H1 (cell line): ENCODE measurements around the gene IL12B. TPM values are rescaled to one million over a fixed set of nuclear protein-coding genes. Genes with fewer than 3 reads are reported as not detected.

ENCODE experiments used
- CTCF ChIA-PET: fragments of 300-600 bp; sonication (Branson Sonifier 250); formaldehyde crosslinking; loops from one replicate; lab custom pipeline; 2021; ENCODE audit not compliant: partially characterized antibody; lab: Charles Lee
- POLR2A ChIA-PET: fragments of 300-600 bp; sonication (Branson Sonifier 250); formaldehyde crosslinking; loops from one replicate; lab custom pipeline; 2021; ENCODE audit warnings: inconsistent platforms; ENCODE audit not compliant: partially characterized antibody; lab: Charles Lee
- DNase-seq, 2 experiments: peaks; one replicate each; pipeline versions ENCODE4 v3.0.0 to v3.0.0-alpha.2; 2010 to 2022; ENCODE audit warnings: low spot score in 2 of 2, low read depth in 1 of 2, mixed read lengths in 1 of 2
- FAIRE-seq: peaks from 2 replicates; lab custom pipeline; 2011; peaks lifted over from hg19 to GRCh38; lab: Jason Lieb, UNC
- H2AFZ ChIP-seq: 2 replicates; pipeline ENCODE4 v1.8.1; 2012; ENCODE audit warnings: low read length, inconsistent platforms
- H2AK5ac ChIP-seq: 2 replicates; pipeline ENCODE4 v1.6.1; 2013; ENCODE audit warnings: low read depth, low read length
- H2BK120ac ChIP-seq: replicated peaks from 2 replicates; pipeline ENCODE3; 2013; ENCODE audit warnings: low read depth, low read length, inconsistent platforms
- H2BK12ac ChIP-seq: 2 replicates; pipeline ENCODE4 v1.6.1; 2013; ENCODE audit warnings: low read depth, low read length
- H2BK15ac ChIP-seq: 2 replicates; pipeline ENCODE4 v1.6.1; 2013; ENCODE audit warnings: low read length
- H2BK20ac ChIP-seq: 2 replicates; pipeline ENCODE4 v1.6.1; 2013; ENCODE audit warnings: low read length
- H2BK5ac ChIP-seq: 2 replicates; pipeline ENCODE4 v1.6.1; 2013; ENCODE audit warnings: low read depth, low read length
- H3K14ac ChIP-seq: 2 replicates; pipeline ENCODE4 v1.6.1; 2013; ENCODE audit warnings: inconsistent platforms; ENCODE audit not compliant: insufficient read length
- H3K18ac ChIP-seq: 2 replicates; pipeline ENCODE4 v1.6.1; 2013; ENCODE audit warnings: low read length; ENCODE audit errors: extremely low read depth
- H3K23ac ChIP-seq: 2 replicates; pipeline ENCODE4 v1.6.1; 2013; ENCODE audit warnings: inconsistent platforms; ENCODE audit not compliant: insufficient read length
- H3K23me2 ChIP-seq: 2 replicates; pipeline ENCODE4 v1.6.1; 2013; ENCODE audit warnings: low read depth, low read length
- H3K27ac ChIP-seq: 2 replicates; pipeline ENCODE4 v1.6.1; 2011; ENCODE audit warnings: low read depth, low read length, inconsistent platforms
- H3K27me3 ChIP-seq, 4 experiments: replicated peaks in 1 of 4; 1 replicate in 1 of 4; 2 replicates in 3 of 4; pipeline versions ENCODE4 v1.6.1 to v1.8.1; 2011 to 2013; ENCODE audit warnings: low read length in 3 of 4, mild to moderate bottlenecking in 3 of 4, inconsistent platforms in 2 of 4, mixed read lengths in 2 of 4, moderate library complexity in 1 of 4; ENCODE audit not compliant: control insufficient read depth in 3 of 4, insufficient read depth in 3 of 4; ENCODE audit errors: extremely low read depth in 1 of 4
- H3K36me3 ChIP-seq, 4 experiments: 2 replicates each; pipeline versions ENCODE4 v1.6.1 to v1.8.1; 2011 to 2013; ENCODE audit warnings: mild to moderate bottlenecking in 4 of 4, low read length in 3 of 4, moderate library complexity in 2 of 4, control low read depth in 1 of 4, inconsistent platforms in 1 of 4; ENCODE audit not compliant: insufficient read depth in 4 of 4, control insufficient read depth in 2 of 4
- H3K4ac ChIP-seq: replicated peaks from 2 replicates; pipeline ENCODE3; 2013; ENCODE audit warnings: low read length, low read depth, mixed read lengths, inconsistent platforms; ENCODE audit not compliant: insufficient read length
- H3K4me1 ChIP-seq, 4 experiments: replicated peaks in 1 of 4; 1 replicate in 1 of 4; 2 replicates in 3 of 4; pipeline versions ENCODE4 v1.6.1 to v1.8.1; 2011 to 2013; ENCODE audit warnings: low read length in 3 of 4, inconsistent platforms in 2 of 4, mixed read lengths in 1 of 4; ENCODE audit not compliant: insufficient read depth in 4 of 4, control insufficient read depth in 3 of 4
- H3K4me2 ChIP-seq, 2 experiments: 2 replicates each; pipeline versions ENCODE4 v1.6.1 to v1.8.1; 2011 to 2013; ENCODE audit warnings: low read depth in 2 of 2, low read length in 2 of 2, control low read depth in 1 of 2, inconsistent platforms in 1 of 2, mild to moderate bottlenecking in 1 of 2; ENCODE audit not compliant: insufficient read depth in 1 of 2
- H3K4me3 ChIP-seq, 4 experiments: fragments of 200-600, 300-600 bp in 1 of 4; sonication (generic), shearing (Covaris generic), sonication (Bioruptor Twin) in 1 of 4; 2 replicates each; pipeline versions ENCODE4 v1.5.1 to v1.8.1; 2011 to 2016; ENCODE audit warnings: low read length in 4 of 4, low read depth in 3 of 4, control low read depth in 2 of 4, inconsistent platforms in 2 of 4, mild to moderate bottlenecking in 2 of 4, mixed read lengths in 1 of 4, moderate library complexity in 1 of 4; ENCODE audit not compliant: insufficient read depth in 2 of 4; ENCODE audit errors: extremely low read depth in 1 of 4
- H3K56ac ChIP-seq: replicated peaks from 2 replicates; pipeline ENCODE3; 2013; ENCODE audit warnings: low read depth, mild to moderate bottlenecking, mixed read lengths, low read length, inconsistent platforms; ENCODE audit not compliant: insufficient read length
- H3K79me1 ChIP-seq: 2 replicates; pipeline ENCODE4 v1.6.1; 2013; ENCODE audit warnings: low read depth, low read length, control low read depth
- H3K79me2 ChIP-seq, 2 experiments: 2 replicates each; pipeline versions ENCODE4 v1.6.1 to v1.8.1; 2012 to 2013; ENCODE audit warnings: low read length in 2 of 2, mild to moderate bottlenecking in 2 of 2, inconsistent platforms in 1 of 2; ENCODE audit not compliant: insufficient read depth in 2 of 2, control insufficient read depth in 1 of 2
- H3K9ac ChIP-seq, 4 experiments: replicated peaks in 1 of 4; 1 replicate in 1 of 4; 2 replicates in 3 of 4; pipeline versions ENCODE4 v1.6.1 to v1.8.1; 2011 to 2013; ENCODE audit warnings: low read depth in 3 of 4, low read length in 3 of 4, control low read depth in 2 of 4, mild to moderate bottlenecking in 2 of 4, moderate library complexity in 2 of 4, inconsistent platforms in 1 of 4; ENCODE audit errors: extremely low read depth in 1 of 4
- H3K9me3 ChIP-seq, 2 experiments: 2 replicates each; pipeline versions ENCODE4 v1.6.1 to v1.8.1; 2012 to 2013; ENCODE audit warnings: mild to moderate bottlenecking in 2 of 2, moderate library complexity in 2 of 2, control low read depth in 1 of 2, inconsistent platforms in 1 of 2, low read depth in 1 of 2, low read length in 1 of 2, mixed read lengths in 1 of 2; ENCODE audit not compliant: insufficient read depth in 2 of 2
- H4K20me1 ChIP-seq, 2 experiments: replicated peaks in 1 of 2; 2 replicates each; pipeline versions ENCODE3 to v1.8.1; 2011 to 2013; ENCODE audit warnings: inconsistent platforms in 2 of 2, low read length in 2 of 2, mild to moderate bottlenecking in 1 of 2; ENCODE audit not compliant: insufficient read depth in 2 of 2, control insufficient read depth in 1 of 2
- H4K5ac ChIP-seq: 2 replicates; pipeline ENCODE4 v1.6.1; 2013; ENCODE audit warnings: low read length, low read depth, mixed read lengths, inconsistent platforms; ENCODE audit not compliant: insufficient read length
- H4K8ac ChIP-seq: 2 replicates; pipeline ENCODE4 v1.8.0; 2013; ENCODE audit warnings: mild to moderate bottlenecking, moderate library complexity, low read length, inconsistent platforms; ENCODE audit not compliant: insufficient read depth; ENCODE audit errors: extremely low read depth
- H4K91ac ChIP-seq: replicated peaks from 2 replicates; pipeline ENCODE3; 2013; ENCODE audit warnings: low read length, mixed read lengths, inconsistent platforms; ENCODE audit not compliant: insufficient read length
- CBX8 ChIP-seq: fragments of 300-800, 300-1000 bp; sonication (generic); IDR thresholded peaks from 2 replicates; pipeline ENCODE4 v1.7.1; 2016; ENCODE audit warnings: low read depth, low read length, borderline replicate concordance
- CHD1 ChIP-seq: IDR thresholded peaks from 2 replicates; pipeline ENCODE4 v1.6.1; 2012; ENCODE audit warnings: low read depth, low read length, improper control_type of control experiment
- JUND ChIP-seq: IDR thresholded peaks from 2 replicates; pipeline ENCODE4 v1.6.1; 2011; ENCODE audit warnings: mild to moderate bottlenecking, improper control_type of control experiment, low read length
- PHF8 ChIP-seq: fragments of 200-600 bp; sonication (generic); conservative IDR thresholded peaks from 2 replicates; pipeline ENCODE4 v1.7.1; 2012; ENCODE audit warnings: low read depth, mild to moderate bottlenecking, inconsistent platforms, low read length, moderate library complexity
- RAD21 ChIP-seq, 2 experiments: IDR thresholded peaks in 1 of 2; conservative IDR thresholded peaks in 1 of 2; 2 replicates each; pipeline ENCODE4 v1.6.1; 2011; ENCODE audit warnings: low read depth in 2 of 2, low read length in 2 of 2, improper control_type of control experiment in 1 of 2, inconsistent platforms in 1 of 2, mild to moderate bottlenecking in 1 of 2, moderate library complexity in 1 of 2
- SP1 ChIP-seq: IDR thresholded peaks from 2 replicates; pipeline ENCODE4 v1.6.1; 2011; ENCODE audit warnings: low read depth, low read length
- WGBS, 2 experiments: shearing (Covaris generic) in 1 of 2; methylation state at CpG; one replicate each; pipeline versions ENCODE4 v1.1.6 to v1.1.7; 2013 to 2015; ENCODE audit warnings: low lambda C conversion rate in 2 of 2, mixed read lengths in 2 of 2, inconsistent platforms in 1 of 2, low coverage in 1 of 2, missing lambda C conversion rate in 1 of 2; ENCODE audit not compliant: insufficient replicate concordance in 2 of 2, insufficient coverage in 1 of 2, insufficient read length in 1 of 2; ENCODE audit errors: extremely low coverage in 1 of 2, missing lambda C conversion rate in 1 of 2; 5-methylcytosine and 5-hydroxymethylcytosine counted together
- polyA plus RNA-seq, 7 experiments: library from polyadenylated mRNA; depleted of rRNA in 3 of 7; stranded (reverse) in 5 of 7; unstranded in 2 of 7; fragments of >200 nt in 5 of 7; fragments of 200-250 nt in 2 of 7; gene quantifications; 1 replicate in 5 of 7; 2 replicates in 1 of 7; 4 replicates in 1 of 7; pipeline versions ENCODE4 v1.2.1 to v1.2.3, GENCODE V29; 2011 to 2013; ENCODE audit warnings: missing spikeins in 2 of 7, mixed read lengths in 2 of 7
- total RNA-seq: library from RNA; stranded (reverse); fragmentation: NEBNext Ultra II Directional; extraction: Animal tissue kit (Norgen Biotek cat#: 25700); gene quantifications from 2 replicates; pipeline ENCODE4 v1.2.1, GENCODE V29; 2021
- TF ChIP-seq, protein P1 (sequence below), 3 experiments: IDR thresholded peaks; 1 replicate in 2 of 3; 2 replicates in 1 of 3; pipeline versions ENCODE4 v1.5.1 to v1.6.1; 2011; ENCODE audit warnings: low read length in 3 of 3, mild to moderate bottlenecking in 3 of 3, inconsistent platforms in 2 of 3, low read depth in 1 of 3, moderate library complexity in 1 of 3; ENCODE audit not compliant: insufficient read depth in 1 of 3; ENCODE audit errors: control extremely low read depth in 1 of 3
- TF ChIP-seq, protein P2 (sequence below): IDR thresholded peaks from 2 replicates; pipeline ENCODE4 v1.6.1; 2012; ENCODE audit warnings: inconsistent platforms

IL12B gene
- total and polyA plus RNA-seq, 2 of the 8 experiments (the other 6 are each of a cell fraction or from before 2014, with no cell fraction given) = not detected

DNA sequence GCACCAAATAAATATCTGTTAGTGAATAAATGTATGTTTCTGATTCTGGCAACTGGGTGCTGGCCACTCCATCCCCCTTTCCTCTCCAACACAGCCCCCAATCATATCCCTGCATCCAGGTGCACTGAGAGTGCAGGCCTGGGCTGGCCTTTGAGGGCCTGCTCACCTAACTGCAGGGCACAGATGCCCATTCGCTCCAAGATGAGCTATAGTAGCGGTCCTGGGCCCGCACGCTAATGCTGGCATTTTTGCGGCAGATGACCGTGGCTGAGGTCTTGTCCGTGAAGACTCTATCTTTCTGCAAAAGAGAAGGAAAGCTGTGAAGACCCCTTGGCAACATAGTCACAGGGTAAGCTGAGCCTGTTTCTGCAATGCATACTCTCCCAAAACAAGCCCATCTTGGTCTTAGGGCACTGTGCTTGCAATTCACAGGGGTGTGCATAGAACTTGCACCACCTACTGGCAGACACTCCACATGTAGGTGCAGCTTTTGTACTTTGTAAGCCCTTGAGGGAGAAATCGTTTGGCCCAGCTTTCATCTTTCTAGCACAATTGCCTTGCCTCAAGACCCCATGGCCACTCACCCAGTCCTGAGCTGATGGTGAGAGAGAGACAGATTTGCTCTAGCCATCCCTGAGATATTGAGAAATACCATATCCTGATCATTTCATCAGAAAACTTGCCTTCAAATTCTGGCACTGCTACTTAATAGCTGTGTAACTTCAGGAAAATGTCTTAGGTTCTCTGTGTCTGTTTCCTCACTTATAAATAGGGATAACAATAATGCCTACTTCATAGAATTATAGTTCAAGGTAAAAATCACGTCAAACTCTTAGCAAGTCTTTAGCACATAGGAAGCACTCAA is 13.5 kb downstream of the IL12B start:
- ChIA-PET POLR2A (interaction anchor here (0.8 to 1.2 kb wide), 3 partner anchors 19 to 159 kb away, joined by 3 read pairs; no protein-coding TSS in a partner anchor), CTCF (interaction anchor here (0.6 to 3.8 kb wide), 36 partner anchors 9 to 623 kb away, joined by 3 to 38 read pairs (median 4); partner anchors contain the start of gene IL12B)
- Histone ChIP-seq H3K27me3 (peaks cover 0 to 2% (median under 1%) of the 10 kb centered on the region in 4 experiments; a peak in 1 of 7 replicates), H3K4me1 (no peaks in the 10 kb centered on the region; a peak in 1 of 7 replicates), H4K20me1 (no peaks in the 10 kb centered on the region), H2BK15ac (no peak overlapping the region), H3K56ac (no peak overlapping the region), H3K23me2 (no peaks in the 10 kb centered on the region), H2BK20ac (no peak overlapping the region), H4K8ac (no peak overlapping the region), H2BK12ac (no peak overlapping the region), H3K9me3 (no peaks in the 10 kb centered on the region), H2AK5ac (no peak overlapping the region), H3K23ac (no peak overlapping the region), H4K5ac (no peak overlapping the region), H3K14ac (no peak overlapping the region), H2BK5ac (no peak overlapping the region), H3K18ac (no peak overlapping the region), H3K9ac (no peak overlapping the region), H3K27ac (no peak overlapping the region)
- FAIRE-seq = peak; percentile 90
- TF ChIP-seq, protein P1, sequence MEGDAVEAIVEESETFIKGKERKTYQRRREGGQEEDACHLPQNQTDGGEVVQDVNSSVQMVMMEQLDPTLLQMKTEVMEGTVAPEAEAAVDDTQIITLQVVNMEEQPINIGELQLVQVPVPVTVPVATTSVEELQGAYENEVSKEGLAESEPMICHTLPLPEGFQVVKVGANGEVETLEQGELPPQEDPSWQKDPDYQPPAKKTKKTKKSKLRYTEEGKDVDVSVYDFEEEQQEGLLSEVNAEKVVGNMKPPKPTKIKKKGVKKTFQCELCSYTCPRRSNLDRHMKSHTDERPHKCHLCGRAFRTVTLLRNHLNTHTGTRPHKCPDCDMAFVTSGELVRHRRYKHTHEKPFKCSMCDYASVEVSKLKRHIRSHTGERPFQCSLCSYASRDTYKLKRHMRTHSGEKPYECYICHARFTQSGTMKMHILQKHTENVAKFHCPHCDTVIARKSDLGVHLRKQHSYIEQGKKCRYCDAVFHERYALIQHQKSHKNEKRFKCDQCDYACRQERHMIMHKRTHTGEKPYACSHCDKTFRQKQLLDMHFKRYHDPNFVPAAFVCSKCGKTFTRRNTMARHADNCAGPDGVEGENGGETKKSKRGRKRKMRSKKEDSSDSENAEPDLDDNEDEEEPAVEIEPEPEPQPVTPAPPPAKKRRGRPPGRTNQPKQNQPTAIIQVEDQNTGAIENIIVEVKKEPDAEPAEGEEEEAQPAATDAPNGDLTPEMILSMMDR (IDR thresholded peaks at IDR 0.05; ENCODE audit: control extremely low read depth in 1 of 3, insufficient read depth in 1 of 3, low read depth in 1 of 3, low read length in 3 of 3) = peak; percentile 49 to 89 (median 66)
- TF ChIP-seq CHD1 (no peak), PHF8 (no peak), JUND (no peak), SP1 (no peak), CBX8 (no peak), RAD21 (IDR thresholded peaks at IDR 0.05 in 1 of 2, conservative IDR thresholded peaks at IDR 0.05 in 1 of 2; ENCODE audit: low read depth in 2 of 2, low read length in 2 of 2) (peak; percentile 72 to 78)
- TF ChIP-seq, protein P2, sequence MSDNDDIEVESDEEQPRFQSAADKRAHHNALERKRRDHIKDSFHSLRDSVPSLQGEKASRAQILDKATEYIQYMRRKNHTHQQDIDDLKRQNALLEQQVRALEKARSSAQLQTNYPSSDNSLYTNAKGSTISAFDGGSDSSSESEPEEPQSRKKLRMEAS = 0 out of 2 replicates have a peak, but pooled peaks have one; percentile 15
- TF ChIP-seq, all 59 proteins: peak for 3
- peak overlapping the region; percentile 74; the same call in 1 of the 2 replicates for H2AFZ ChIP-seq
- H3K4ac ChIP-seq = peak overlapping the region; percentile 71
- H3K79me2 ChIP-seq = no peaks in the 10 kb centered on the region
- no peak overlapping the region for H4K91ac ChIP-seq
- H3K4me2 ChIP-seq = no peak overlapping the region
- no peak for DNase-seq
- 78% methylated on average over 9 of the region's 9 CpGs; no CpG with 5 or more reads in 1 of the 2 experiments for WGBS, 2 experiments
- no peaks in the 10 kb centered on the region for H3K79me1 ChIP-seq
- no peak overlapping the region for H3K4me3 ChIP-seq
- H3K36me3 ChIP-seq = no peaks in the 10 kb centered on the region
- H2BK120ac ChIP-seq = no peak overlapping the region
